Measurements from ENCODE around the gene FAM241A. TPM values are rescaled to one million over a fixed set of nuclear protein-coding genes. Genes with fewer than 3 reads are reported as not detected.
"Not testable (repeated sequence)": the region's sequence is repeated elsewhere in the genome, so short reads cannot be mapped to it uniquely, and the experiment has no call there.

FAM241A gene
- polyA plus RNA-seq, 2 of the 4 experiments (the other 2 are of a cell fraction) = 0.67 to 2.3 TPM

DNA sequence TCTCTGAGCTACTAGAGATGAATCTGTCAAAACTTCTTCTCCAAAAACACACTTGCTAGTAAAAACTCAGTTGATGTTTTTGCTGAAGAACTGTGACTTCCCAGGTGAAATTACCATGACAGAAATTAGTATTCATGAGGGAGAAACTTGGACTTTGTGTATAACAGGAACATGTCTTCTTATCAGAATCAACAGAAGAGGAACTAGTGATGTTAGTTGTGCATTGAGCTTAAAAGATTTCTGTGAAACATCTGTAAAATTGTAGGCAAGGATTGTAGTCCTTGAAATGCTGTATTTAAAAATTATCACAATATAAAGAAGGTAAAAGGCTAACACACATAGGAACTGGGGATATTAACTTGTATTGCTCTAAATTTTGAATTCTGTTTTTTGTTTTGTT is 11.3 kb downstream of the FAM241A start:
- H3K4me1 ChIP-seq = no peaks in the 10 kb centered on the region
- POLR2A ChIA-PET = no interaction called here
- H3K9me3 ChIP-seq = no peaks in the 10 kb centered on the region
- H3K27ac ChIP-seq = no peak overlapping the region
- TF ChIP-seq HMGXB4 (CRISPR knock-in tag; IDR thresholded peaks at IDR 0.05; ENCODE audit: borderline replicate concordance) (no peak), CHD2 (IDR thresholded peaks at IDR 0.05; ENCODE audit: low read length, partially characterized antibody) (no peak), FOXS1 (CRISPR knock-in tag; IDR thresholded peaks at IDR 0.05) (no peak), POLR2AphosphoS2 (conservative IDR thresholded peaks at IDR 0.05; ENCODE audit: low read length) (no peak), RFX5 (IDR thresholded peaks at IDR 0.05) (no peak), TFCP2L1 (CRISPR knock-in tag; IDR thresholded peaks at IDR 0.05) (no peak), HOXB13 (CRISPR knock-in tag; IDR thresholded peaks at IDR 0.05; ENCODE audit: low read depth) (no peak)
- TF ChIP-seq, protein P1, sequence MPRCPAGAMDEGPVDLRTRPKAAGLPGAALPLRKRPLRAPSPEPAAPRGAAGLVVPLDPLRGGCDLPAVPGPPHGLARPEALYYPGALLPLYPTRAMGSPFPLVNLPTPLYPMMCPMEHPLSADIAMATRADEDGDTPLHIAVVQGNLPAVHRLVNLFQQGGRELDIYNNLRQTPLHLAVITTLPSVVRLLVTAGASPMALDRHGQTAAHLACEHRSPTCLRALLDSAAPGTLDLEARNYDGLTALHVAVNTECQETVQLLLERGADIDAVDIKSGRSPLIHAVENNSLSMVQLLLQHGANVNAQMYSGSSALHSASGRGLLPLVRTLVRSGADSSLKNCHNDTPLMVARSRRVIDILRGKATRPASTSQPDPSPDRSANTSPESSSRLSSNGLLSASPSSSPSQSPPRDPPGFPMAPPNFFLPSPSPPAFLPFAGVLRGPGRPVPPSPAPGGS (IDR thresholded peaks at IDR 0.05) = no peak
- TF ChIP-seq, protein P2, sequence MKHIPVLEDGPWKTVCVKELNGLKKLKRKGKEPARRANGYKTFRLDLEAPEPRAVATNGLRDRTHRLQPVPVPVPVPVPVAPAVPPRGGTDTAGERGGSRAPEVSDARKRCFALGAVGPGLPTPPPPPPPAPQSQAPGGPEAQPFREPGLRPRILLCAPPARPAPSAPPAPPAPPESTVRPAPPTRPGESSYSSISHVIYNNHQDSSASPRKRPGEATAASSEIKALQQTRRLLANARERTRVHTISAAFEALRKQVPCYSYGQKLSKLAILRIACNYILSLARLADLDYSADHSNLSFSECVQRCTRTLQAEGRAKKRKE (CRISPR knock-in tag; IDR thresholded peaks at IDR 0.05; ENCODE audit: low read depth) = no peak
- DNase-seq (ENCODE audit: low read depth in 1 of 2, low spot score in 1 of 2) (no peak), ATAC-seq (no peak), FAIRE-seq (no peak)
- no peak overlapping the region for H3K4me3 ChIP-seq
- CTCF ChIA-PET = no interaction called here
- H3K4me2 ChIP-seq = no peak overlapping the region

GRCh38 chr4:112163706-112164105 is 18.5 kb downstream of the FAM241A start:
- ATAC-seq = not testable (repeated sequence)

GRCh38 chr4:112167794-112168193 is 22.5 kb downstream of the FAM241A start:
- H3K4me3 ChIP-seq = no peak overlapping the region
- POLR2A ChIA-PET = no interaction called here
- FAIRE-seq (no peak), DNase-seq (ENCODE audit: low read depth in 1 of 2, low spot score in 1 of 2) (no peak), ATAC-seq (no peak)
- peaks cover 16% of the 10 kb centered on the region for H3K4me1 ChIP-seq
- H3K9me3 ChIP-seq = no peaks in the 10 kb centered on the region
- TF ChIP-seq CHD4 (IDR thresholded peaks at IDR 0.05; ENCODE audit: borderline replicate concordance) (no peak), NPAS2 (CRISPR knock-in tag; IDR thresholded peaks at IDR 0.05; ENCODE audit: borderline replicate concordance) (no peak), RAD21 (conservative IDR thresholded peaks at IDR 0.05 in 1 of 2, IDR thresholded peaks at IDR 0.05 in 1 of 2) (no peak), HEYL (CRISPR knock-in tag; IDR thresholded peaks at IDR 0.05) (no peak), POLR2A (IDR thresholded peaks at IDR 0.05; ENCODE audit: low read length) (no peak), HMGXB4 (CRISPR knock-in tag; IDR thresholded peaks at IDR 0.05; ENCODE audit: borderline replicate concordance) (no peak)
- TF ChIP-seq, protein P3, sequence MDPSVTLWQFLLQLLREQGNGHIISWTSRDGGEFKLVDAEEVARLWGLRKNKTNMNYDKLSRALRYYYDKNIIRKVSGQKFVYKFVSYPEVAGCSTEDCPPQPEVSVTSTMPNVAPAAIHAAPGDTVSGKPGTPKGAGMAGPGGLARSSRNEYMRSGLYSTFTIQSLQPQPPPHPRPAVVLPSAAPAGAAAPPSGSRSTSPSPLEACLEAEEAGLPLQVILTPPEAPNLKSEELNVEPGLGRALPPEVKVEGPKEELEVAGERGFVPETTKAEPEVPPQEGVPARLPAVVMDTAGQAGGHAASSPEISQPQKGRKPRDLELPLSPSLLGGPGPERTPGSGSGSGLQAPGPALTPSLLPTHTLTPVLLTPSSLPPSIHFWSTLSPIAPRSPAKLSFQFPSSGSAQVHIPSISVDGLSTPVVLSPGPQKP (IDR thresholded peaks at IDR 0.05; ENCODE audit: low read depth, low read length) = no peak
- no peak overlapping the region for H3K27ac ChIP-seq
- CTCF ChIA-PET = no interaction called here
- H3K4me2 ChIP-seq = no peak overlapping the region

More at GRCh38 chr4:112163706-112164105, 18.5 kb downstream of the FAM241A start:
- DNase-seq (ENCODE audit: low read depth in 1 of 2, low spot score in 1 of 2); H3K27ac ChIP-seq; H3K4me3 ChIP-seq; H3K4me1 ChIP-seq; H3K9me3 ChIP-seq; H3K4me2 ChIP-seq; FAIRE-seq; POLR2A ChIA-PET: not testable (repeated sequence)
- CTCF ChIA-PET = interaction anchor here (0.6 kb wide), 1 partner anchor 618 kb away, joined by 3 read pairs; no protein-coding TSS in a partner anchor
- WGBS (ENCODE audit: missing lambda C conversion rate) = 85% methylated on average over 3 of the region's 3 CpGs

Data from A549 (cell line).